ENCODE measurements around the gene GLIS1.

Gene GLIS1

GRCh38 chr1:53554592-53555305 is 184.2 kb downstream of the GLIS1 start:
- no peak for DNase-seq

GRCh38 chr1:53553734-53554509 is 185.0 kb downstream of the GLIS1 start:
- DNase-seq, result no peak

GRCh38 chr1:53552981-53553733 is 185.8 kb downstream of the GLIS1 start:
- no peak for DNase-seq

- DNase-seq, result no peak
Measured at GRCh38 chr1:53552146-53552861, 186.7 kb downstream of the GLIS1 start.

- DNase-seq, result no peak
Measured at GRCh38 chr1:53551428-53551995, 187.5 kb downstream of the GLIS1 start.

GRCh38 chr1:53550201-53550741 is 188.7 kb downstream of the GLIS1 start:
- no peak for DNase-seq

- no peak for DNase-seq
Measured at GRCh38 chr1:53549781-53550180, 189.2 kb downstream of the GLIS1 start.

- DNase-seq, result no peak
Measured at GRCh38 chr1:53549287-53549686, 189.7 kb downstream of the GLIS1 start.

- no peak for DNase-seq
Measured at GRCh38 chr1:53548031-53548491, 190.9 kb downstream of the GLIS1 start.

- no peak for DNase-seq
Measured at GRCh38 chr1:53547231-53547790, 191.7 kb downstream of the GLIS1 start.

GRCh38 chr1:53546409-53547155 is 192.4 kb downstream of the GLIS1 start:
- no peak for DNase-seq

GRCh38 chr1:53545663-53546408 is 193.1 kb downstream of the GLIS1 start:
- no peak for DNase-seq

- no peak for DNase-seq
Measured at GRCh38 chr1:53544728-53545515, 194.0 kb downstream of the GLIS1 start.

GRCh38 chr1:53543778-53544695 is 194.9 kb downstream of the GLIS1 start:
- no peak for DNase-seq

GRCh38 chr1:53543130-53543777 is 195.7 kb downstream of the GLIS1 start:
- DNase-seq, result no peak

- no peak for DNase-seq
Measured at GRCh38 chr1:53542551-53542950, 196.4 kb downstream of the GLIS1 start.

- DNase-seq, result no peak
Measured at GRCh38 chr1:53541761-53542550, 197.0 kb downstream of the GLIS1 start.

Measured in NCI-H510A (cell line).